AG08395 (cell line): ENCODE results near the gene MUSTN1.

Experiments used
- DNase-seq: peaks from one replicate; pipeline ENCODE4 v3.0.0; 2012; ENCODE audit warnings: mixed read lengths, low spot score

The MUSTN1 gene

DNA sequence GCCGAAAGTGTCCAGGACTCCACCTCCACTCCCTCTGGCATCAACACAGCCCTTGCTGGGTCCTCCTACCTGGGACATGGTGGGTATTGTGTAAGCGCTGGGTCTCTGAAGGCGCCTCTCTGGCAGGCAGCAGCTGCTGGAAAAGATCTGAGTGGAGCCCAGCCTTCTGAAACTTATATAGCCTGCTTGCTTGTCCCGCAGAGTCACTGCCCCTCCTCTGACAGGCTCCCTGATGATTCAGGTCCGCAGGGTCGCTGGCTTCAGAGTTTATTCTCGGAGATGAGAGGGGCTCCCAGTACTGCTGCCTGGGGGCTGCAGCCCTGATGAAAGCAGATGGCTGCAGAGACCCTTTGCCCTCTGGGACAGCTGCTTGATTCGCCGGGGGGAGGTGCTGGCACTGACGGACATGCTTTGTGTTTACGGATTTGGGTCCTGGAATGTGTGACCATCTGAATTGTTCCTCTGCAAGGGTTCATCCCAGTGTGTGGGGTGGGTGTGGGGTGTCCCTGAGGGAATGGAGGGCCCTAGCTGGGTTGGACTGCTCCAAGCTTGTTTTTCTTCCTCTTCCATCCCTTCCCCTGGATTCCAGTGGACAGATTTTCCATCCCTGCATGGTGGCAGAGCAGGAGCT, at the start of gene MUSTN1:
TSS of gene MUSTN1 (minus strand) at position 149 of the 631 bp plus-strand sequence. CDS start at position 78, 71 bp downstream.
- no peak for DNase-seq

DNA sequence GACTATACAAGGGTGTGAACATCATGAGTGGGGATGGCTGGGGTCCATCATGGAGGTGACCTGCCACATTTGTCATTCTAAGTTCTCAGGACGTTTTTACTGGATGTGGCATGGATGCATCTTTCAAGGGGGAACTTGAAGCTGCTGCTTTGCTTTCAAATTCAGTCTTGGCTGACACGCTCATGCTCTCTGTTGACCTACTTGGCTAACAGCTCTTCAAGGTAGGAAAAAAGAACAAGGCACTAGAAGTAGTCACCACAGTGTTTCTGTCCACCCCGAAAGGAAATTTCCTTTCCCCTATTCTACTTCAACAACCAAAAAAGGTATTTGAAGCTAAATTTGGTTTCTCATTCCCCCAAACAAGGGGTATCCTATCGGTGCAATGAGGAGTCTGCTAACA, 47.6 kb upstream of the MUSTN1 start:
- DNase-seq: no peak

DNA sequence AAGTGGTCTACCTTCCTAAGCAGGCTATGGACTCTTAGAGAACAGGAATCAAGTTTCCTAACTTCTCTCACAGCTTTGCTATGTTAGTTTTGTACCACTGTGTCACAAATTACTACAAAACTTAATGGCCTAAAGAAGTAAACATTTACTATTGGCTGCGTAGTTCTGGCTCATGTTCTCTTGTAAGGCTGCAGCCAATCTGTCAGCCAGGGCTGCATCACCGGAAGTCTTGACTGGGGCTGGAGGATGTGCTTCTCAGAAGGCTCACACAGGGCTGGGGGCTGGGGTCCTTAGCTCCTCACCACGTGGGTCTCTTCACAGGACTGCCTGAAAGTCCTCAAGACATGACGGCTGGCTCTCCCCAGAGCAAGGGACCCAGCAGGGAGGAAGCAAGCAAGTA, 47.1 kb upstream of the MUSTN1 start:
- no peak for DNase-seq

GRCh38 chr3:52880474-52880873, 45.7 kb upstream of the MUSTN1 start:
- DNase-seq: no peak

DNA sequence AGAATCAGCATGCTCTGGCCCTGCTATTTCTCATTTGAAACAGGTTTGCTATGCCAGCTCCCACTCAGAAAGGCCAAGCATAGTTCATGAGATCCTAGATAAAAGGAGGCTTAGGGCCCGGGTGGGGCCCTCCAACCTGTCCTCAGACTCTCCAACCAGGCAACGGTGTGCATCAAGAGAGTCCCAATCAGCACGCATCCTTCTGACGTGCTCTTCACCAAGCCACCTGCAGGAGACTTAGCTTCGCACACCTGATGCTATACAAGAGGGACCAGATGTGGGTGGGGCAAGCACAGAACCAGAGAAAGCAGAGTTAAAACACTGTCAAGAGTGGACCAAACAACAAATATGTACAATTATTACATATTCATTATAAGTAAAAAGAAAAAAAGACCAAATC, 45.2 kb upstream of the MUSTN1 start:
- DNase-seq: no peak

- DNase-seq: no peak
Observed at GRCh38 chr3:52879581-52879980, 44.8 kb upstream of the MUSTN1 start.

DNA sequence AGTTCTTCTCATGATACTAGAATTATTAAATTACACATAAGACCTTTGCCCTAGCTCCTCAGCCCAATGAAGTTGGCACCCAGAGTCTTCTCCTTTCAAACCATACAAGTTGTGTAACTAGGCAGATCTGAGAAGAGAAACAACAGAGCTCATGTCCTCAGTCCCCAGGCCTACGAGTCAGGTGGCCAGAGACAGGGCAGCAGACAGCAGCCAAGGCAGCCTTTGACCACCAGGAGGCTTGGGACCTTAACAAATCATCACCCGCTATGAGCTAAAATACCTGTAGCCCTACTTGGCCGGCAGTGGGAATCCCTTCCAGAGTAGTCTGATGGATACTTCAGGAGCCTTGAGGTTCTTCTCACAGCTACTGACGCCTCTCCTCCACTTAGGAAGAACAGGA, 44.3 kb upstream of the MUSTN1 start:
- no peak for DNase-seq

GRCh38 chr3:52877085-52877484, 42.3 kb upstream of the MUSTN1 start:
- DNase-seq: no peak

- no peak for DNase-seq
Observed at GRCh38 chr3:52874864-52875587, 40.2 kb upstream of the MUSTN1 start.

DNA sequence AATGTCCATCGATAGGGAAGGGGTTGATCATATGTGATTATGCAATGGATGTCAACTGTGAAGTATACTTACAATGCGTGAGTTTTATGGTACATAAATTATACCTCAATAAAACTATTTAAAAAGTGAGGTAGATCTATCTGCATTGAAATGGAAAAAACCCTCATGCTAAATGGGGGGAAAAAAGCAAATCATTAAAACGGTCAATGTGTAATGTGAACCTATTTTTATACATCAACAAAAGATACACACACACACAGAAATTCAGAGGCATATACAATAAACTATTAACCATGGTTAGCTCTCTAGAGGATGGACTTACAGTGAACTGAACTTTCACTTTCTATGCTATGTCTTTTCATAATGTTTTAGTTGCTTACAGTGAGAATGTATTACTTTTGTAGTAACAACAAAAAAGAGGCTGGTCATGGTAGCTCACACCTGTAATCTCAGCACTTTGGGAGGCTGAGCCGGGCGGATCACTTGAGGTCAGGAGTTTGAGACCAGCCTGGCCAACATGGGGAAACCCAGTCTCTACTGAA, 39.4 kb upstream of the MUSTN1 start:
- no peak for DNase-seq

DNA sequence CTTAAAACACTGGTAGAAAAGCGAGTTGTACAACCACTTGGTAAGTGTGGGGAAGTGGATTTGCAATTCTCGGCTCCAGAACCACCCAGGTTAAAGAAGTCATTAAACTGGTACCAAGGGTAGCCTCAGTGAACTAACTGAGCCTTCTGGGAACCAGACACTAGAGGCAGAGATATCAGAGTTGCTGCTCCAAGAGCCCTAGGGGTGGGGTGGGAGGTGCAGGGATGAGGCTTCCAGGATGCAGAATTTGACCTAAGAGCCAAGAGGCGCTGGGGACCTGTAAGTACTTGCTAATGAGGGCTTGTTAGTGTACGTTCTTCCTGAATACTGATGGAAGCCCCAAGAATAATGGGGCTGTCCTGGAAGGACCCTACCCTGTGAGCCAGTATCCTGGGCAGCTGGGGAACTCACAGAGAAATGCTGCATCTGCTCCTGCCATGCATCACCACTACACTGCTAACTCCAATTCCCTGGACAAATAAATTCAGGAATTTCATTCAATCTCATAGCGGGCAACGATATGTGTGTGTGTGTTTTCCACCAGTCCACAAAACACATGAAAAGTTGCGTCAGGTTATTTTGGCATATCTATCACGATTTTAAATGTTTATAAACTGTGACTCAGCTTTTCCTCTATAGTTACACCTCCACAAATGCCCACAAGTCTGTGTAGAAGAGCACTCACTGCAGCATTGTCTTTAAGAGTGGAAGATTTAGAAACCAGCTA, 38.8 kb upstream of the MUSTN1 start:
- DNase-seq: no peak

DNA sequence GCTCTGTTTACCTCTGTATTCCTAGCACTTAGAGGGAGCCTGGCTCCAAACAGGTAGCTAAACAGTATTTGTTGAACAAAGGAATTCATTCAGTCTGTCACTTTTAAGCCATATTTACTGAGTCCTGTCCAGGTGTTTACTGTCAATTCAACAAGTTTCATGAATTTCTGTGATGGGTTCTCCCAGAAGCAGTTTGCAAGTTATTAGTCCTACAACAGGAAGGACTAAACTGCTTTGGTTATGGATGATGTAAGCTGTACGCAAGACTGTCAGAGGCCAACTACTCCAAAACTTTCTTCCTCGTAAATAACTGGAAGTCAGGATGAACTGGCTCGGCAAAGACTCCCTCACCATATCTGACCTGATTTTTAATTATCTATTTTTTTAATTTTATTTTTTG, 37.4 kb upstream of the MUSTN1 start:
- DNase-seq: no peak

DNA sequence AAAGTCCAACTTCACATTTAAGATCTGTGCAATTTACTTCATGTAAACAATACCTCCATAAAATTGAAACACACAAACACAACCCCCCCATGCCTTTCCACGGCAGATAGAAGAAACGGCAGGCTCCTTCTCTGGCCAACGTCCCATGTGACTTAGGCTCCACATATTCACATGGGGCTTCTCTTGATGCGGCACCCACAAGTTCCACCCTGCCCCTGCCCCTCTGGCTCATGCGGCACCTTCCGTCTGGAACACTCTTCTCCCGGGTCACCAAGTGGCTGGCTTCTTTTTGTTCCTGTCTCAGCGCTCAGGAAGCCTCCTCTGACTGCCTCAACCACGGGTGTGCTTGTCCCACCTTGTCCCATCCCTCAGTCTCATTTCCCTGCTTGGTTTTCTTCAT, 36.9 kb upstream of the MUSTN1 start:
- no peak for DNase-seq

GRCh38 chr3:52870471-52870870, 35.7 kb upstream of the MUSTN1 start:
- no peak for DNase-seq

DNA sequence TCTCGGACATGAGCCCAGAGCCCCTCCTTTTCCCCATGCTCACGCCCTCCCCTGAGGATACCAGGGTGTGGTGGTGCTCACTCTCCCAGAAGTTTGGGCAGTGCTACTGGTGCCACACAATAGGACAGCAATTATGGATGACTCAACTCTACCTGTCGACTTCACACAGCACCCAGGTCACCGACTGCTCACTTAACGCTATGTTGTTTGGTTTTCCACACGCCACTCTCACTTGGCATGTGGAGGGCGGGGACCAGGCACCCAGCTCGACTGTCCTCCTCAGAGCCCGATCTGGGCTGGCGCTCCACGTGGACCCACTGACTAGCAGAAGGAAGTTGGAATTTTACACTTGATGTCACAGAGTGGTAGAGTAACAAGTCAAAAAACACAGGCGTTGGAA, 31.6 kb upstream of the MUSTN1 start:
- no peak for DNase-seq

GRCh38 chr3:52865994-52866393, 31.2 kb upstream of the MUSTN1 start:
- no peak for DNase-seq

- DNase-seq: no peak
Observed at GRCh38 chr3:52860424-52860768, 25.6 kb upstream of the MUSTN1 start.

- DNase-seq: no peak
Observed at GRCh38 chr3:52859686-52860423, 25.0 kb upstream of the MUSTN1 start.

DNA sequence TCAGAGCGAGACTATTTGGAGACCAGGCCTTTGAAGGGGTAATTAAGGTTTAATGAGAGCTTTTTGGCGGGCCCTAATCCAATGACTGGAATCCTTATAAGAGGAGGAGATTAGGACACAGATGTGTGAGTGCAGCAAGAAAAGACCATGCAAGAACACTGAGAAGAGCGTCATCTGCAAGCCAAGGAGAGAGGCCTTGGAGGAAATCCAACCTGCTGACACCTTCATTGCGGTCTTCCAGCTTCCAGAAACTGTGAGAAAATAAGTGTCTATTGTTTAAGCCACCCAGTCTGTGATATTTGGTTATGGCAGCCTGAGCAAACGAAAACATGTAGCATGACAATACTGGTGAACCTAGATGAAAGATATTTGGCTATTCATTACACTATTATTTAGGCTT, 23.0 kb upstream of the MUSTN1 start:
- no peak for DNase-seq

GRCh38 chr3:52857133-52857532, 22.3 kb upstream of the MUSTN1 start:
- no peak for DNase-seq

GRCh38 chr3:52856666-52857065, 21.8 kb upstream of the MUSTN1 start:
- DNase-seq: no peak

GRCh38 chr3:52854013-52854412, 19.2 kb upstream of the MUSTN1 start:
- no peak for DNase-seq
